ENCODE data around the gene NCBP2L.

GRCh38 chrX:107748506-107748905 lies 29.0 kb upstream of the NCBP2L start:
- TF ChIP-seq CTCF (IDR thresholded peaks at IDR 0.05) (no peak), ZFX (IDR thresholded peaks at IDR 0.05; ENCODE audit: borderline replicate concordance) (no peak)

Data from 22Rv1 (cell line).